GM12878 (cell line): ENCODE measurements around the gene CAMK4. TPM values are rescaled to one million over a fixed set of nuclear protein-coding genes. Genes with fewer than 3 reads are reported as not detected.

Experiments used
- ATAC-seq: fragments of 200-7000 bp; cut with Tn5 transposase; 3 replicates; pipeline ENCODE4 v1.9.1; 2020; ENCODE audit warnings: mild to moderate bottlenecking, moderate library complexity
- Bru-seq: library from RNA; stranded (reverse); fragments of 400-500 nt; gene quantifications from one replicate; lab custom pipeline; 2021; lab: Mats Ljungman, UMichigan
- BruChase-seq, 2 experiments: library from RNA; stranded (reverse); fragments of 400-500 nt; gene quantifications; one replicate each; lab custom pipeline; 2021; lab: Mats Ljungman, UMichigan
- BruUV-seq: library from RNA; stranded (reverse); fragments of 400-500 nt; replicated peaks from 2 replicates; lab custom pipeline; 2021; lab: Mats Ljungman, UMichigan
- CTCF ChIA-PET: fragments of 300-600 bp; sonication (Branson Sonifier 250); formaldehyde crosslinking; extraction: SDS; loops from one replicate; lab custom pipeline; 2021; ENCODE audit warnings: inconsistent platforms; lab: Yijun Ruan, JAX
- POLR2A ChIA-PET: fragments of 350-600 bp; formaldehyde crosslinking; extraction: SDS; loops from one replicate; lab custom pipeline; 2021; ENCODE audit warnings: inconsistent platforms; lab: Charles Lee
- RAD21 ChIA-PET: fragments of 300-600 bp; sonication (Branson Sonifier 250); formaldehyde crosslinking; loops from one replicate; lab custom pipeline; 2023; ENCODE audit warnings: antibody characterized with exemption; ENCODE audit not compliant: unreplicated experiment; lab: Charles Lee
- SMC1A ChIA-PET: fragments of 300-600 bp; sonication (Branson Sonifier 250); formaldehyde crosslinking; loops from one replicate; lab custom pipeline; 2023; ENCODE audit not compliant: unreplicated experiment, uncharacterized antibody; lab: Charles Lee
- DNase-seq: peaks from one replicate; pipeline ENCODE4 v3.0.0-alpha.2; 2011; ENCODE audit warnings: low read depth, low spot score
- FAIRE-seq: peaks from 3 replicates; lab custom pipeline; 2011; peaks lifted over from hg19 to GRCh38; lab: Jason Lieb, UNC
- H2AFZ ChIP-seq: 2 replicates; pipeline ENCODE4 v1.6.0; 2011; ENCODE audit warnings: low read depth, low read length, control low read depth; ENCODE audit not compliant: control insufficient read depth
- H3K27ac ChIP-seq: 2 replicates; pipeline ENCODE4 v1.5.1; 2011; ENCODE audit warnings: control low read depth; ENCODE audit not compliant: control insufficient read depth, insufficient read depth
- H3K27me3 ChIP-seq, 2 experiments: replicated peaks in 1 of 2; 2 replicates each; pipeline versions ENCODE4 v1.6.0 to v1.6.1; 2011; ENCODE audit warnings: low read length in 1 of 2; ENCODE audit not compliant: control insufficient read depth in 2 of 2, insufficient read depth in 2 of 2
- H3K36me3 ChIP-seq, 2 experiments: 2 replicates each; pipeline ENCODE4 v1.5.1; 2011; ENCODE audit warnings: low read length in 1 of 2; ENCODE audit not compliant: control insufficient read depth in 2 of 2, insufficient read depth in 2 of 2
- H3K4me1 ChIP-seq: 2 replicates; pipeline ENCODE4 v1.6.1; 2011; ENCODE audit warnings: mild to moderate bottlenecking, low read length, moderate library complexity, mixed read lengths; ENCODE audit not compliant: control insufficient read depth, insufficient read depth
- H3K4me2 ChIP-seq: 2 replicates; pipeline ENCODE4 v1.6.0; 2011; ENCODE audit warnings: control low read depth; ENCODE audit not compliant: control insufficient read depth, insufficient read depth
- H3K4me3 ChIP-seq: fragments of 200-600 bp; sonication (generic); 2 replicates; pipeline ENCODE4 v1.5.1; 2016
- H3K79me2 ChIP-seq: 2 replicates; pipeline ENCODE4 v1.6.0; 2011; ENCODE audit warnings: low read length; ENCODE audit not compliant: control insufficient read depth, insufficient read depth
- H3K9ac ChIP-seq: 2 replicates; pipeline ENCODE4 v1.8.0; 2011; ENCODE audit warnings: low read length, control low read depth, mixed read lengths; ENCODE audit not compliant: control insufficient read depth, insufficient read depth
- H3K9me3 ChIP-seq: replicated peaks from 3 replicates; pipeline ENCODE4 v1.5.1; 2011; ENCODE audit warnings: mild to moderate bottlenecking, low read length; ENCODE audit not compliant: control insufficient read depth, insufficient read depth
- H4K20me1 ChIP-seq: 2 replicates; pipeline ENCODE4 v1.6.0; 2011; ENCODE audit not compliant: control insufficient read depth, insufficient read depth
- CBX3 ChIP-seq: fragments of 200-600 bp; sonication (generic); IDR thresholded peaks from 2 replicates; pipeline ENCODE4 v1.6.1; 2016; ENCODE audit warnings: low read depth, borderline replicate concordance
- CHD4 ChIP-seq: fragments of 200-600 bp; sonication (generic); IDR thresholded peaks from 2 replicates; pipeline ENCODE4 v1.6.1; 2016; ENCODE audit warnings: mild to moderate bottlenecking
- EGR1 ChIP-seq, 2 experiments: IDR thresholded peaks; 1 replicate in 1 of 2; 2 replicates in 1 of 2; pipeline ENCODE4 v1.6.1; 2011 to 2012; ENCODE audit warnings: low read depth in 2 of 2, low read length in 2 of 2, borderline replicate concordance in 1 of 2, mild to moderate bottlenecking in 1 of 2, moderate library complexity in 1 of 2
- RFX5 ChIP-seq: IDR thresholded peaks from 2 replicates; pipeline ENCODE4 v1.6.1; 2011; ENCODE audit warnings: low read depth, low read length, improper control_type of control experiment
- SIN3A ChIP-seq: IDR thresholded peaks from 2 replicates; pipeline ENCODE4 v1.6.1; 2012; ENCODE audit warnings: low read depth, low read length, improper control_type of control experiment
- STAT1 ChIP-seq: fragments of 450-650 bp; conservative IDR thresholded peaks from 2 replicates; pipeline ENCODE4 v1.6.1; 2014; ENCODE audit warnings: antibody characterized with exemption, mild to moderate bottlenecking
- ZNF207 ChIP-seq: fragments of 450-650 bp; IDR thresholded peaks from 2 replicates; pipeline ENCODE4 v1.6.1; 2014; ENCODE audit warnings: antibody characterized with exemption, mild to moderate bottlenecking, borderline replicate concordance
- WGBS: methylation state at CpG from one replicate; pipeline ENCODE4 v1.1.6; 2016; ENCODE audit warnings: low lambda C conversion rate; ENCODE audit not compliant: insufficient replicate concordance, insufficient coverage; ENCODE audit errors: missing lambda C conversion rate; 5-methylcytosine and 5-hydroxymethylcytosine counted together
- in situ Hi-C: fragments of 300-500 bp; cut with MboI; formaldehyde crosslinking; loops from 9 replicates; pipeline ENCODE4 v1.14.3; 2018; ENCODE audit warnings: mixed read lengths
- intact Hi-C: fragments of 100-400 bp; cut with micrococcal nuclease; formaldehyde crosslinking; loops from one replicate; pipeline ENCODE4 v1.14.2; 2022; ENCODE audit not compliant: unreplicated experiment
- long read RNA-seq, 2 experiments: library from polyadenylated mRNA; unstranded; transcript quantifications; one replicate each; pipeline ENCODE4 v2.0.0, GENCODE V29; 2019 to 2020
- polyA minus RNA-seq, 3 experiments: library from RNA; depleted of rRNA, polyadenylated mRNA; stranded (reverse); fragments of >200 nt; gene quantifications; 2 replicates each; pipeline ENCODE4 v1.2.3, GENCODE V29; 2011
- polyA plus RNA-seq, 11 experiments: library from polyadenylated mRNA; depleted of rRNA in 4 of 11; unstranded in 6 of 11; stranded (reverse) in 5 of 11; fragments of >200 nt; fragmentation: Nextera tagmentation in 4 of 11; fragmentation: Illumina TruSeq in 1 of 11; extraction: Ambion mirVana in 4 of 11; extraction: Trizol in 1 of 11; gene quantifications; 1 replicate in 1 of 11; 2 replicates in 10 of 11; pipeline versions ENCODE4 v1.2.1 to v1.2.3, GENCODE V29; 2011 to 2016; ENCODE audit warnings: inconsistent platforms in 2 of 11, missing spikeins in 2 of 11, low read depth in 1 of 11
- total RNA-seq, 4 experiments: library from RNA; depleted of rRNA in 3 of 4; stranded (reverse); fragments of >200 nt in 3 of 4; fragmentation: Illumina TruSeq in 1 of 4; extraction: Trizol in 1 of 4; gene quantifications; 2 replicates each; pipeline versions ENCODE4 v1.2.1 to v1.2.3, GENCODE V29; 2013 to 2021
- TF ChIP-seq, protein P1 (sequence below): fragments of 450-650 bp; IDR thresholded peaks from 2 replicates; pipeline ENCODE4 v1.6.1; 2017; ENCODE audit warnings: borderline replicate concordance
- TF ChIP-seq, protein P2 (sequence below): fragments of 450-650 bp; IDR thresholded peaks from 2 replicates; pipeline ENCODE4 v1.6.1; 2018; ENCODE audit warnings: borderline replicate concordance, mild to moderate bottlenecking; ENCODE audit not compliant: partially characterized antibody

The CAMK4 gene
- total RNA-seq (2013; cell fraction: nucleolus; rRNA removed), result 79.4 and 87.6 TPM in 2 replicates
- 31.5 and 34.5 TPM in 2 replicates for total RNA-seq (2014; rRNA removed)
- 51.0 and 55.6 TPM in 2 replicates for total RNA-seq (2014; rRNA removed; fragmentation: Illumina TruSeq; extraction: Trizol)
- 51.9 and 54.4 TPM in 2 replicates for total RNA-seq (2021)
- 10.7 TPM for polyA plus RNA-seq (2011; ENCODE audit: low read depth)
- 35.8 and 47.1 TPM in 2 replicates for polyA plus RNA-seq (2011; rRNA removed)
- polyA plus RNA-seq (2011; cell fraction: cytosol; rRNA removed), result 17.7 and 18.9 TPM in 2 replicates
- 14.0 and 16.6 TPM in 2 replicates for polyA plus RNA-seq (2011; cell fraction: nucleus; rRNA removed)
- 18.5 and 26.3 TPM in 2 replicates for polyA plus RNA-seq (2012)
- polyA plus RNA-seq (2014; fragmentation: Illumina TruSeq; extraction: Trizol), result 30.5 and 39.0 TPM in 2 replicates
- 10 to 100 TPM; 13.3 to 15.0 TPM for polyA plus RNA-seq (2014; fragmentation: Nextera tagmentation; extraction: Ambion mirVana)
- polyA plus RNA-seq (2014; rRNA removed), result 38.5 and 45.0 TPM in 2 replicates
- polyA plus RNA-seq (2016; fragmentation: Nextera tagmentation; extraction: Ambion mirVana), result 10 to 100 TPM; 31.4 to 34.9 TPM
- 41.1 and 45.5 TPM in 2 replicates for polyA minus RNA-seq (2011; rRNA and poly(A)+ RNA removed)
- polyA minus RNA-seq (2011; cell fraction: cytosol; rRNA and poly(A)+ RNA removed), result 17.9 and 34.2 TPM in 2 replicates
- 25.5 and 30.0 TPM in 2 replicates for polyA minus RNA-seq (2011; cell fraction: nucleus; rRNA and poly(A)+ RNA removed)
- percentile 89 among the genes with signal in this experiment for Bru-seq, nascent RNA
- percentile 78 among the genes with signal in this experiment for BruChase-seq, experiment 1, labeled RNA remaining after a 6-hour chase
- BruChase-seq, experiment 2, labeled RNA remaining after a 2-hour chase, result percentile 82 among the genes with signal in this experiment
- long read RNA-seq, experiment 1, full-length matches to known transcripts, result 9 of 12 reads
- long read RNA-seq, experiment 1, partial matches to known transcripts, result 0 of 12 reads
- long read RNA-seq, experiment 1, other reads (novel, unspliced or antisense), result 3 of 12 reads
- long read RNA-seq, experiment 2, full-length matches to known transcripts, result 34 of 66 reads
- long read RNA-seq, experiment 2, partial matches to known transcripts, result 12 of 66 reads
- long read RNA-seq, experiment 2, other reads (novel, unspliced or antisense), result 20 of 66 reads

DNA sequence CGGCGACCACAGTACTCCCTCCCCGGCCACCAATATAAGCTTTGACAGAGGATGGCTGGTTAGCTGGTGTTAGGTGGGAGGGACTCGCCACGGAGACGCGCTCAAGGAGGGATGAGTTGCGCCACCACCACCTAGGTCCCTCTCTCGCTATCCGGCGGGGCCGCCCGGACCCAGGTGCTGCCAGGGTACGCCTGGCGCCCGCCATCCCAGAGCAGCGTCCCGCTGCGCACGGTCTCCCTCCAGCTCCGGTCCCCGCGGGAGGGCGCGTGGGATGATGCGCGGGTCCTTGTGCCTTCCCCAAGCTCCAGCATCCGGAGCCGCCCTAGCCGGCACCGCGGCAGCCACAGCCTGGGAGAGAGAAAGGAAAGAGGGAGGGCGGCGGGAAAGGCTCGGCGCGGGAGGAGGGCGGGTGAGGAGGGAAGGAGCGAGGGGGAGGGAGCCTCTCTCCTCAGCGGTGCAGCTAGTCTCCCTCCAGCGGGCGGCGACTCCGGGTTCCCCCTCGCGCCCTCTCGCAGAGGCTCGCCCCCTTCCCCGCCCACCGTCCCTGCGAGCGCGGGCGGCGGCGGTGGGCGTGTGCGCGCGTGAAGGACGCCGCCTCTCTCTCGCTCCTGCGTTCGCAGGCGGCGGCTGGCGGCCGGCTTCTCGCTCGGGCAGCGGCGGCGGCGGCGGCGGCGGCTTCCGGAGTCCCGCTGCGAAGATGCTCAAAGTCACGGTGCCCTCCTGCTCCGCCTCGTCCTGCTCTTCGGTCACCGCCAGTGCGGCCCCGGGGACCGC lies at the start of gene CAMK4:
TSS of gene CAMK4 (plus strand) at position 598 of the 774 bp plus-strand sequence. CDS start at position 698, 100 bp downstream.
- no peak for FAIRE-seq
- ChIA-PET CTCF (interaction anchor here (0.7 to 16.0 kb wide), 13 partner anchors 10 to 467 kb away, joined by 3 to 263 read pairs (median 6); no protein-coding TSS in a partner anchor), RAD21 (interaction anchor here (0.9 to 21.9 kb wide), 14 partner anchors 11 to 270 kb away, joined by 3 to 443 read pairs (median 4); no protein-coding TSS in a partner anchor), POLR2A (interaction anchor here (0.6 to 13.0 kb wide), 17 partner anchors 9 to 1001 kb away, joined by 3 to 172 read pairs (median 4); no protein-coding TSS in a partner anchor), SMC1A (interaction anchor here (0.6 to 23.4 kb wide), 19 partner anchors 8 to 1535 kb away, joined by 3 to 608 read pairs (median 4); no protein-coding TSS in a partner anchor)
- peak within 1 kb of the TSS; percentile 83 for H3K9ac ChIP-seq
- H3K27ac ChIP-seq, result peak within 1 kb of the TSS; percentile 85
- H3K36me3 ChIP-seq, result no peaks in the 10 kb centered on the region
- no peaks in the 10 kb centered on the region for H3K9me3 ChIP-seq
- in situ Hi-C loops, result no loop called here
- WGBS, result 4% methylated on average over 57 of the region's 89 CpGs
- H3K27me3 ChIP-seq, result no peaks in the 10 kb centered on the region
- H3K4me2 ChIP-seq, result peak within 1 kb of the TSS; percentile 94
- peak within 1 kb of the TSS; percentile 83 for H3K4me3 ChIP-seq
- H2AFZ ChIP-seq, result peak within 1 kb of the TSS; percentile 86
- peak; percentile 79 for ATAC-seq
- peaks cover 12% of the 10 kb centered on the region for H3K4me1 ChIP-seq
- no peak for DNase-seq
- intact Hi-C loops, result loop anchor here (2.0 kb wide), 1 partner anchor 65 kb away; no protein-coding TSS in a partner anchor
- no peaks in the 10 kb centered on the region for H4K20me1 ChIP-seq
- peaks cover 47% of the 10 kb centered on the region for H3K79me2 ChIP-seq
- no TSS peak for BruUV-seq
- TF ChIP-seq CHD4 (no peak), ZNF207 (peak; percentile 48; the same call in 1 of the 2 replicates), EGR1 (IDR thresholded peaks at IDR 0.05; ENCODE audit: borderline replicate concordance in 1 of 2, low read depth in 2 of 2, low read length in 2 of 2) (peak in 1 of 2 experiments; percentile 97; a peak in 2 of 3 replicates), STAT1 (no peak), RFX5 (no peak), CBX3 (no peak), SIN3A (no peak)
- TF ChIP-seq, protein P1, sequence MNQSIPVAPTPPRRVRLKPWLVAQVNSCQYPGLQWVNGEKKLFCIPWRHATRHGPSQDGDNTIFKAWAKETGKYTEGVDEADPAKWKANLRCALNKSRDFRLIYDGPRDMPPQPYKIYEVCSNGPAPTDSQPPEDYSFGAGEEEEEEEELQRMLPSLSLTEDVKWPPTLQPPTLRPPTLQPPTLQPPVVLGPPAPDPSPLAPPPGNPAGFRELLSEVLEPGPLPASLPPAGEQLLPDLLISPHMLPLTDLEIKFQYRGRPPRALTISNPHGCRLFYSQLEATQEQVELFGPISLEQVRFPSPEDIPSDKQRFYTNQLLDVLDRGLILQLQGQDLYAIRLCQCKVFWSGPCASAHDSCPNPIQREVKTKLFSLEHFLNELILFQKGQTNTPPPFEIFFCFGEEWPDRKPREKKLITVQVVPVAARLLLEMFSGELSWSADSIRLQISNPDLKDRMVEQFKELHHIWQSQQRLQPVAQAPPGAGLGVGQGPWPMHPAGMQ, result no peak
- TF ChIP-seq, protein P2, sequence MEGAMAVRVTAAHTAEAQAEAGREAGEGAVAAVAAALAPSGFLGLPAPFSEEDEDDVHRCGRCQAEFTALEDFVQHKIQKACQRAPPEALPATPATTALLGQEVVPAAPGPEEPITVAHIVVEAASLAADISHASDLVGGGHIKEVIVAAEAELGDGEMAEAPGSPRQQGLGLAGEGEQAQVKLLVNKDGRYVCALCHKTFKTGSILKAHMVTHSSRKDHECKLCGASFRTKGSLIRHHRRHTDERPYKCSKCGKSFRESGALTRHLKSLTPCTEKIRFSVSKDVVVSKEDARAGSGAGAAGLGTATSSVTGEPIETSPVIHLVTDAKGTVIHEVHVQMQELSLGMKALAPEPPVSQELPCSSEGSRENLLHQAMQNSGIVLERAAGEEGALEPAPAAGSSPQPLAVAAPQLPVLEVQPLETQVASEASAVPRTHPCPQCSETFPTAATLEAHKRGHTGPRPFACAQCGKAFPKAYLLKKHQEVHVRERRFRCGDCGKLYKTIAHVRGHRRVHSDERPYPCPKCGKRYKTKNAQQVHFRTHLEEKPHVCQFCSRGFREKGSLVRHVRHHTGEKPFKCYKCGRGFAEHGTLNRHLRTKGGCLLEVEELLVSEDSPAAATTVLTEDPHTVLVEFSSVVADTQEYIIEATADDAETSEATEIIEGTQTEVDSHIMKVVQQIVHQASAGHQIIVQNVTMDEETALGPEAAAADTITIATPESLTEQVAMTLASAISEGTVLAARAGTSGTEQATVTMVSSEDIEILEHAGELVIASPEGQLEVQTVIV, result no peak
